Measurements from ENCODE around the gene SLCO4A1. TPM values are rescaled to one million over a fixed set of nuclear protein-coding genes. Genes with fewer than 3 reads are reported as not detected.

The SLCO4A1 gene
- total and polyA plus RNA-seq, 9 of the 15 experiments (the other 6 are each of a cell fraction or from before 2014, with no cell fraction given): 1.6 to 21.9 (median 12.8) TPM

- DNase-seq (ENCODE audit: extremely low read depth in 1 of 4, low spot score in 3 of 4): peak; percentile 61 to 79 (median 69)
- Histone ChIP-seq H3K9me1 (ENCODE audit: control insufficient read depth, insufficient read depth, low read length) (peaks cover 12% of the 10 kb centered on the region), H3K9me3 (replicated peaks; ENCODE audit: control insufficient read depth, insufficient read depth, low read depth, low read length) (no peaks in the 10 kb centered on the region), H2AFZ (ENCODE audit: low read depth, low read length) (peak overlapping the region; percentile 74; the same call in 1 of the 2 replicates), H4K20me1 (replicated peaks; ENCODE audit: control insufficient read depth, insufficient read depth, low read length) (peaks cover 25% of the 10 kb centered on the region), H3K36me3 (ENCODE audit: control insufficient read depth, insufficient read depth, low read length) (peaks cover 45% of the 10 kb centered on the region; the same call in 2 of the 3 replicates), H3K27me3 (ENCODE audit: control insufficient read depth in 2 of 2, insufficient read depth in 2 of 2, low read length in 2 of 2) (no peaks in the 10 kb centered on the region), H3K27ac (ENCODE audit: extremely low read depth, low read depth, low read length) (peak overlapping the region; percentile 66; the same call in 2 of the 3 replicates), H3K4me1 (replicated peaks in 1 of 2; ENCODE audit: control insufficient read depth in 2 of 2, insufficient read depth in 2 of 2, low read length in 2 of 2) (peaks cover 19 to 77% of the 10 kb centered on the region in 2 experiments), H3K4me3 (no peak overlapping the region), H3K4me2 (ENCODE audit: insufficient read depth, low read length) (peak overlapping the region; percentile 32; the same call in 1 of the 2 replicates), H3K9ac (ENCODE audit: insufficient read depth in 1 of 2, low read depth in 2 of 2, low read length in 2 of 2) (peak overlapping the region; percentile 15 to 38; a peak in 2 of 4 replicates), H3K79me2 (ENCODE audit: control insufficient read depth, insufficient read depth, low read length) (peaks cover 41% of the 10 kb centered on the region)
- POLR2A ChIA-PET: interaction anchor here (0.6 to 1.2 kb wide), 3 partner anchors 8 to 110 kb away, joined by 3 to 5 read pairs (median 4); no protein-coding TSS in a partner anchor
- intact Hi-C loops (cut with micrococcal nuclease): no loop called here
- in situ Hi-C loops (cut with MboI): no loop called here
- CTCF ChIA-PET (ENCODE audit: low intra/inter-chr PET ratio): no interaction called here
- peak; percentile 81 for ATAC-seq
- BruUV-seq (replicated peaks): no TSS peak
- FAIRE-seq: peak; percentile 93
- WGBS (ENCODE audit: insufficient coverage, low coverage, missing lambda C conversion rate): 64% methylated on average over 35 of the region's 44 CpGs
- no peak for TF ChIP-seq ZNF584 (CRISPR knock-in tag; IDR thresholded peaks at IDR 0.05; ENCODE audit: low read depth)
- TF ChIP-seq RBBP5 (IDR thresholded peaks at IDR 0.05; ENCODE audit: borderline replicate concordance, insufficient read depth, low read length, poor library complexity, severe bottlenecking): no peak
- no peak for TF ChIP-seq CC2D1A (IDR thresholded peaks at IDR 0.05)
- no peak for TF ChIP-seq FOXM1 (IDR thresholded peaks at IDR 0.05; ENCODE audit: low read depth)
- no peak for TF ChIP-seq FOXM1 (CRISPR knock-in tag; IDR thresholded peaks at IDR 0.05; ENCODE audit: low read depth)
- TF ChIP-seq MECOM (CRISPR knock-in tag; IDR thresholded peaks at IDR 0.05): no peak
- TF ChIP-seq ZNF384 (IDR thresholded peaks at IDR 0.05; ENCODE audit: low read depth, low read length): no peak
- TF ChIP-seq MYBL2 (IDR thresholded peaks at IDR 0.05; ENCODE audit: low read depth): no peak
- TF ChIP-seq MYBL2 (CRISPR knock-in tag; IDR thresholded peaks at IDR 0.05; ENCODE audit: borderline replicate concordance): no peak
- no peak for TF ChIP-seq SNRNP70 (optimal IDR thresholded peaks at IDR 0.05; ENCODE audit: low read depth, low read length)
- TF ChIP-seq ZNF77 (CRISPR knock-in tag; IDR thresholded peaks at IDR 0.05): no peak
- TF ChIP-seq DMBX1 (CRISPR knock-in tag; IDR thresholded peaks at IDR 0.05; ENCODE audit: borderline replicate concordance): no peak
- TF ChIP-seq SUPT5H (IDR thresholded peaks at IDR 0.05): no peak
- TF ChIP-seq STAT6 (CRISPR knock-in tag; IDR thresholded peaks at IDR 0.05): no peak
- no peak for TF ChIP-seq ZNF512 (tag; IDR thresholded peaks at IDR 0.05)
- TF ChIP-seq IRF9 (tag; IDR thresholded peaks at IDR 0.05): no peak
- TF ChIP-seq NCOA4 (IDR thresholded peaks at IDR 0.05; ENCODE audit: partially characterized antibody): no peak
- TF ChIP-seq TARDBP (IDR thresholded peaks at IDR 0.05): 0 out of 2 replicates have a peak, but pooled peaks have one; percentile 26
Observed at GRCh38 chr20:62652041-62652893, 10.0 kb downstream of the SLCO4A1 start.

Data from K562 (cell line).